Keratinocyte (primary cell): ENCODE results near the gene FOXA1.

Experiments
- EZH2 ChIP-seq: IDR thresholded peaks from one replicate; pipeline ENCODE4 v1.6.1; 2012; ENCODE audit warnings: inconsistent platforms, mild to moderate bottlenecking, low read length, moderate library complexity
- TF ChIP-seq, protein P1 (sequence below), 3 experiments: IDR thresholded peaks in 1 of 3; conservative IDR thresholded peaks in 1 of 3; optimal IDR thresholded peaks in 1 of 3; 2 replicates in 2 of 3; 3 replicates in 1 of 3; pipeline versions ENCODE3 to v1.5.1; 2011; ENCODE audit warnings: low read length in 3 of 3, mild to moderate bottlenecking in 3 of 3, moderate library complexity in 2 of 3, control low read depth in 1 of 3, inconsistent platforms in 1 of 3; ENCODE audit not compliant: insufficient read depth in 2 of 3; ENCODE audit errors: extremely low read depth in 1 of 3

DNA sequence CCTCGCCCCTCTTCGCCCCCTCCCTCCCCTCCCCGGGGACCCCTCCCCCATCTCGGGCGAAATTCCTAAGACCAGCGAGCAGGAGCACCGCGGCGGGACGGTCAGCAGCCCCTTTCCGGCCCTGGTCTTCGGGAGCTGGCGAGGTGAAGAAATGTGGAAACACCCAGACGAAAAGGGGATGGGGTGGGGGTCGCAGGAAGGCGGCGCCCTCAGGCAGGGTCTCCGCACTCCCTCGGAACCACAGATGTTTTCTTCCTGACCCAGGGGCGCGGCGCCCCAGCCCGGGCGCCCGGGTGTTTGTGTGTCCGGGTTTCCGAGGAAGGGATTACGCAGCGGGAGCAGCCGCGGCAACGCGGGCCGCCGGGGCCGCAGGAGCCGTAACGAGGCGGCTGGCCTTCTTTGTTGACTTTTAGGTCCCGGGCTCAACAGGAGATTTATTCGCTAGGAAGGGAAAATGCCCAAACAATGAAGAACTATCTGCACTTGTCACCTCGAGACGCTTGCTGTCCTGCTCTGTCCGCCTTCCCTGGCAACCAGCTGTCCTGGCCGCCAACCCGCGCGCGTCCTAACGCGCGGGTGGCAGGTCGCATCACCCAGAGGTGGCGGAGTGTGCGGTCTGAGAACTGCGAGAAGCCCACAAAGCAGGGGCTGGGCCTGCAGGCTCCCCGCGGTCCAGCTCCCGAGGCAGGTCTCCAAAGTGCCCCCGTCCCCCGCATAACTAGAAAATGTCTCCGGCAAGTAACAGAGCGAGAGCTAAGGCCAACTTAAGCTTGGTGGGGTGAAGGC is 7.0 kb downstream of the FOXA1 start:
- TF ChIP-seq, protein P1, sequence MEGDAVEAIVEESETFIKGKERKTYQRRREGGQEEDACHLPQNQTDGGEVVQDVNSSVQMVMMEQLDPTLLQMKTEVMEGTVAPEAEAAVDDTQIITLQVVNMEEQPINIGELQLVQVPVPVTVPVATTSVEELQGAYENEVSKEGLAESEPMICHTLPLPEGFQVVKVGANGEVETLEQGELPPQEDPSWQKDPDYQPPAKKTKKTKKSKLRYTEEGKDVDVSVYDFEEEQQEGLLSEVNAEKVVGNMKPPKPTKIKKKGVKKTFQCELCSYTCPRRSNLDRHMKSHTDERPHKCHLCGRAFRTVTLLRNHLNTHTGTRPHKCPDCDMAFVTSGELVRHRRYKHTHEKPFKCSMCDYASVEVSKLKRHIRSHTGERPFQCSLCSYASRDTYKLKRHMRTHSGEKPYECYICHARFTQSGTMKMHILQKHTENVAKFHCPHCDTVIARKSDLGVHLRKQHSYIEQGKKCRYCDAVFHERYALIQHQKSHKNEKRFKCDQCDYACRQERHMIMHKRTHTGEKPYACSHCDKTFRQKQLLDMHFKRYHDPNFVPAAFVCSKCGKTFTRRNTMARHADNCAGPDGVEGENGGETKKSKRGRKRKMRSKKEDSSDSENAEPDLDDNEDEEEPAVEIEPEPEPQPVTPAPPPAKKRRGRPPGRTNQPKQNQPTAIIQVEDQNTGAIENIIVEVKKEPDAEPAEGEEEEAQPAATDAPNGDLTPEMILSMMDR (optimal IDR thresholded peaks at IDR 0.05 in 1 of 3, IDR thresholded peaks at IDR 0.05 in 1 of 3, conservative IDR thresholded peaks at IDR 0.05 in 1 of 3; ENCODE audit: extremely low read depth in 1 of 3, insufficient read depth in 2 of 3, low read length in 3 of 3), result no peak
- peak; percentile 99 for TF ChIP-seq EZH2
